ENCODE measurements around the gene TMEM250.

The TMEM250 gene, protein sequence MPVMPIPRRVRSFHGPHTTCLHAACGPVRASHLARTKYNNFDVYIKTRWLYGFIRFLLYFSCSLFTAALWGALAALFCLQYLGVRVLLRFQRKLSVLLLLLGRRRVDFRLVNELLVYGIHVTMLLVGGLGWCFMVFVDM

DNA sequence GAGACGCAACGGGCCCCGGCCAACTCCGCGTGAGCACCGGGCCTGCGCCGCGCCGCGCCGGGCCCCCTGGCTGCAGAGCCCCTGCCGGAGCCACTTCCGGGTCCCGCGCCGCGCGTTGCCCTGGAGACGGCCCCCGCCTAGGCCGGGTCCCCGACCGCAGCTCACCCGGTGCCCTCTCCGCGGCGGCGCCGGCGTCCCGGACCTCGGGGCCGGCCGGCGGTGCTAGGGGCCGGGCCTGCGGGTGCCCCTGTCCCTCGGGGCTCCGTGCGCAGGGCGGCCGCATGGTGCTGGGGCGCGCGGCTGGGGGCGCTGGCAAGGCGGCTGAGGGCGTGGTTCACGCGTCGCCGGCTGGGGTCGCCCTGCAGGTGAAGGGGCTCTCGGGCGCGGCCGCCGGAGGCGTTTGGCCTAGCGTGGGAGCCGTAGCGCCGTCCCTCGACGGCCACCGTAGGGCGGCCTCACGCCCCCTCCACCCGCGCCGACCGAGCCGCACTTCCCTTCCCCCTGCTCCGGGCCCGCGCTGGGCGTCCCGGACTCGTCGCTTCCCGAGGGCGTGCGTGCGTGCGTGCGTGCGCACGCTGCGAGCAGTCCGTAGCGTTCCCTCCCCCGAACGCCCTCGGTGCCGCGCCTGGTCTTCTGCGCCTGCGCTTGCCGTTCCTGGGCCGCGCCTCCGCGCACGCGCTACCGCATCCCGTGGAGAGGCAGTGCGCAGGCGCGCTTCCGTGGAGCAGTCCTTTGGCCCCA lies at the start of gene TMEM250:
TSS of gene TMEM250 (minus strand) at position 556 of the 741 bp plus-strand sequence. CDS start 1,975 bp downstream, outside the sequence.
- in situ Hi-C loops (cut with HindIII; ENCODE audit: low sequenced_read_pairs) = loop anchor here (10.0 kb wide), 2 partner anchors 84 to 234 kb away; no protein-coding TSS in a partner anchor

DNA sequence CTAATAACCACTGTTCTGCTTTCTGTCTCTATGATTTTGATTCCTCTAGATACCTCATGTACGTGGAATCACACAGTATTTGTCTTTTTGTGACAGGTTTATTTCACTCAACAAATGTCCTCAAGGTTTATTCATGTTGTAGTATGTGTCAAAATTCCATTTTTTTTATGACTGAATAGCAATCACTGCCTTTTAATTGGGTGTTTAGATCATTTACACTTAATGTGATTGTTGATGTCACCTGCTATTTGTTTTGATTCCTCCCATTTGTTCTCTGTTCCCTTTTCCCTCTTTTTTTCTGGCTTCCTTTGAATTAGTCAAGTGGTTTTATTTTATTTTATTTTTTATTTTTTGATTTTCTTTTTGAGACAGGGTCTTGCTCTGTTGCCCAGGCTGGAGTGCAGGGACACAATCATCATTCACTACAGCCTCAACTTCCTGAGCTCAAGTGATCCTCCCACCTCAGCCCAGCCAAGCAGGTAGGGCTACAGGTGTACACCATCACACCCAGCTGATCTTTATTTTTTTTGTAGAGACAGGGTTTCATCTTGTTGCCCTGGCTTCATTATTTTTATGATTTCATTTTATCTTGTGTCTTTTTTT lies 44.7 kb upstream of the TMEM250 start:
- in situ Hi-C loops (cut with HindIII; ENCODE audit: low sequenced_read_pairs) = no loop called here

- in situ Hi-C loops (cut with HindIII; ENCODE audit: low sequenced_read_pairs) = no loop called here
Observed at GRCh38 chr9:136160995-136161610, 42.4 kb upstream of the TMEM250 start.

- in situ Hi-C loops (cut with HindIII; ENCODE audit: low sequenced_read_pairs) = no loop called here
Observed at GRCh38 chr9:136160381-136160841, 41.7 kb upstream of the TMEM250 start.

DNA sequence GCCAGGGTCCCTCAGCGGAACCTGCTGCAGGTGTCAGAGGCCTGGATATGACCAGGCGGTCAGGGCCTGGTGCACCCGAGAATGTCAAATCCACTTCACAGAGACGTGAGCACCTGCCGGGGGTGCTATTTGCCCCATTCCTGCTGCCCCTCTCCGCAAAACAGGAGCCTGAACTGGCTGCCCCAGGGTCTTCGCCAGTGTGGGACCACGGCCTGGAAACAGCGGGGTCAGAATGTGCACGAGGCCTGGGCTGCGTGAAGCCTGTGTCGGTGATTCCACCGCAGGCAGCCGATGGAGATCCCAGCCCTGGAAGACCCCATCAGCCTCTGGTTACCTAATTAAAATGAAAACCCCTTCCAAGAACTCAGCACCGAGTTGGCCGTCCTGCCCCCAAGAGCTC lies 41.2 kb upstream of the TMEM250 start:
- in situ Hi-C loops (cut with HindIII; ENCODE audit: low sequenced_read_pairs) = loop anchor here (5.0 to 10.0 kb wide), 3 partner anchors 32 to 65 kb away; no protein-coding TSS in a partner anchor

GRCh38 chr9:136157477-136158265 lies 39.0 kb upstream of the TMEM250 start:
- in situ Hi-C loops (cut with HindIII; ENCODE audit: low sequenced_read_pairs) = loop anchor here (5.0 to 10.0 kb wide), 3 partner anchors 35 to 67 kb away; no protein-coding TSS in a partner anchor

- in situ Hi-C loops (cut with HindIII; ENCODE audit: low sequenced_read_pairs) = loop anchor here (5.0 to 10.0 kb wide), 3 partner anchors 36 to 68 kb away; no protein-coding TSS in a partner anchor
Observed at GRCh38 chr9:136156209-136157120, 37.8 kb upstream of the TMEM250 start.

DNA sequence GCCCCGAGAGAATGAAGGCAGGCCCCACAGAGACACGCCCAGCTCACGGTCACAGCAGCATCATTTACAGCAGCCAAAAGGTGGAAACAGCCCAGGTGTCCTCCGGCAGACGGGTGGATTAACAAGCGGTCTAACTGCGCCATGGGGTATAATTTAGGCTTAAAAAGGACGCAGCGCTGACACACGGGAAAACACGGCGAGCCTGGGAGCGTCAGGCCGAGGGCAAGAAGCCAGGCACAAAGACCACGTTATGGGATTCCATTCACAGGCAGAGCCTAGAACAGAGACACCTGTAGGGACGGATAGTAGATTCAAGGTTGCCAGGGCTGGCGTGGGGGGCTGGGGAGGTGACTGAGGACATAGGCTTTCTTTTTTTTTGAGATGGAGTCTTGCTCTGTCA lies 36.9 kb upstream of the TMEM250 start:
- in situ Hi-C loops (cut with HindIII; ENCODE audit: low sequenced_read_pairs) = loop anchor here (5.0 to 10.0 kb wide), 3 partner anchors 37 to 69 kb away; no protein-coding TSS in a partner anchor

DNA sequence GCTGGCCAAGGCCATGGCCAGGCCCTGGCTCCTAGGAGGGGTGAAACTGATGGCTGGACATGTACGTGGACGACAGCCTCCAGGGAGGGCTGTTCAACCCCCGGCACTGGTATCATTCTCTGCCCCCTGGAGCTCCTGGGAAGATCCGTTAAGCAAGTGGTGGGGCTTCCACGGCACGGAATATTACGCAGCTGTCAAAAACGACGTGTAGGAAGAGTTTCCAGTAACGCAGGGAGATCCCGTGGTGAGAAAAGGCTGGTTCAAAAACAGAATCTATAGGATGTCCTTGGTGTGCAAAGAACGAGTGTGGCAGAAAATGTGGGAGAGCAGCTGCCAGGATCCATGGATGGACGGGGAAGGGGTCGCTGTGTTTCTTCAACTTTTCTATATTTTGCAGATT lies 36.3 kb upstream of the TMEM250 start:
- in situ Hi-C loops (cut with HindIII; ENCODE audit: low sequenced_read_pairs) = loop anchor here (5.0 to 10.0 kb wide), 3 partner anchors 37 to 70 kb away; no protein-coding TSS in a partner anchor

DNA sequence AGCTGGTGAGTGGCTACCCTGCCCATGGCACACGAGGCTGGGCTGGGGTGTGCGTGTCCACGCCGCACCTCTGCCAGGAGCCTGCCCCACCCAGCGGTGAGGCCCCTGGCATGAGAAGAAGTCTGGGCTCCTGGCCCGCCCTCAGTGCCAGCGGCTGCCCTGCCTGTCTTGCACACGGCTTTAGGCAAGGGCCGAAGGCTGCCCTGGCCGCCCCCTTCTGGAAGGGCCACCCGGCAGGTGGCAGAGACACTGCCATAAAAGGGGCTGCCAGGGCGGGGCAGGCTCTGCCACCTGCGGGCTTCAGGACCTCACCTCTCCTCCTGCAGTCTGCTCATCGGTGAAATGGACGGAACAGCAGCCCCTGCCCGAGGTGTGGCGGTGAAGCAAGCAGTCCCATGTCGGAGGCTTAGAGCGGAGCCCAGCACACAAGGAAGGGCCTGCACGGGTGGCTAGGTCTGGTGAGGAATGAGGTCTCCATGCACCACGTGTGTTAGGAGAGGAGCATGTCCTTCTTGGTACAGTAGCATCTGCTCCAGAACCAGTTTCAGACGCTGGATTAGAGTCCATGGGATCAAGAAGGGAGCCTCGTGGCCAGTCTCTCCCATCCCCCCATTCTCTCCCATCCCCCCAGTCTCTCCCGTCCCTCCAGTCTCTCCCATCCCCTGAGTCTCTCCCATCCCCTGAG lies 34.8 kb upstream of the TMEM250 start:
- in situ Hi-C loops (cut with HindIII; ENCODE audit: low sequenced_read_pairs) = loop anchor here (10.0 kb wide), 1 partner anchor 71 kb away; no protein-coding TSS in a partner anchor

- in situ Hi-C loops (cut with HindIII; ENCODE audit: low sequenced_read_pairs) = loop anchor here (10.0 kb wide), 1 partner anchor 72 kb away; no protein-coding TSS in a partner anchor
Observed at GRCh38 chr9:136152931-136153330, 34.3 kb upstream of the TMEM250 start.

- in situ Hi-C loops (cut with HindIII; ENCODE audit: low sequenced_read_pairs) = loop anchor here (10.0 kb wide), 1 partner anchor 72 kb away; no protein-coding TSS in a partner anchor
Observed at GRCh38 chr9:136152543-136152866, 33.8 kb upstream of the TMEM250 start.

- in situ Hi-C loops (cut with HindIII; ENCODE audit: low sequenced_read_pairs) = loop anchor here (10.0 kb wide), 1 partner anchor 73 kb away; no protein-coding TSS in a partner anchor
Observed at GRCh38 chr9:136151848-136152542, 33.3 kb upstream of the TMEM250 start.

- in situ Hi-C loops (cut with HindIII; ENCODE audit: low sequenced_read_pairs) = loop anchor here (10.0 kb wide), 1 partner anchor 73 kb away; no protein-coding TSS in a partner anchor
Observed at GRCh38 chr9:136151214-136151804, 32.6 kb upstream of the TMEM250 start.

DNA sequence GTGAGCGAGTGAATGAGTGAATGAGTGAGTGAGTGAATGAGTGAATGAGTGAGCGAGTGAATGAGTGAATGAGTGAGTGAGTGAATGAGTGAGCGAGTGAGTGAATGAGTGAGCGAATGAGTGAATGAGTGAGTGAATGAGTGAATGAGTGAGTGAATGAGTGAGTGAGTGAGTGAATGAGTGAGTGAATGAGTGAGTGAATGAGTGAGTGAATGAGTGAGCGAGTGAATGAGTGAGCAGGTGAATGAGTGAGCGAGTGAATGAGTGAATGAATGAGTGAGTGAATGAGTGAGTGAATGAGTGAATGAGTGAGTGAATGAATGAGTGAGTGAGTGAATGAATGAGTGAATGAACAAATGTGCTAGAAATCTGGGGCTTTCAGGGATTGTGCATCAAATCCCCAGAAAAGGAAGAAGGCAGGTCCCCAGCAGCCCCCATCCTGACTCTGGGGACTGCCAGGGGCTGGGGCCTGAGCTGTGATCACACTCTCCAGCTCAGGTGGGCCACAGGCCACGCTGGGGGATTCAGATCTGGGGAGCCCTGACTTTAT lies 32.1 kb upstream of the TMEM250 start:
- in situ Hi-C loops (cut with HindIII; ENCODE audit: low sequenced_read_pairs) = loop anchor here (10.0 kb wide), 1 partner anchor 74 kb away; no protein-coding TSS in a partner anchor

DNA sequence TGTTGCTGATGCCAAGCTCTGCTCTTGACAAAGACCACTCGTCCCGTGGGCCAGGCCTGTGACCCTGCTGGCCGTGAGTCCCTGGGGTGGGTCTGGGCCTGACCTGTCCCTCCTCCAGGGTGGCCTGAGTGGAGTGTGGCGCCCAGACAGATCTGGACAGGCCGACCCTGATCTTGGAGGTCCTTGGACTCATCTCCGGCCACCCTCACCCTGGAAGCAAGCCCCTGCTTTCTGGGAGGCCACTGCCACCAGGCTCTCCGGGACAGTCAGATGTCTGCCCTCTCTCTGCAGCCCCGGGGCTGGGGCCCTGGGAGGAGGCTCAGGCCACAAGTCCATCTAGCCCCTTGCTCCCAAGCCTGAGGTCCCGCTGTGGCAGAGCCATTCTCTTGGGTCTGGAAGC lies 31.2 kb upstream of the TMEM250 start:
- in situ Hi-C loops (cut with HindIII; ENCODE audit: low sequenced_read_pairs) = loop anchor here (10.0 kb wide), 1 partner anchor 75 kb away; no protein-coding TSS in a partner anchor

DNA sequence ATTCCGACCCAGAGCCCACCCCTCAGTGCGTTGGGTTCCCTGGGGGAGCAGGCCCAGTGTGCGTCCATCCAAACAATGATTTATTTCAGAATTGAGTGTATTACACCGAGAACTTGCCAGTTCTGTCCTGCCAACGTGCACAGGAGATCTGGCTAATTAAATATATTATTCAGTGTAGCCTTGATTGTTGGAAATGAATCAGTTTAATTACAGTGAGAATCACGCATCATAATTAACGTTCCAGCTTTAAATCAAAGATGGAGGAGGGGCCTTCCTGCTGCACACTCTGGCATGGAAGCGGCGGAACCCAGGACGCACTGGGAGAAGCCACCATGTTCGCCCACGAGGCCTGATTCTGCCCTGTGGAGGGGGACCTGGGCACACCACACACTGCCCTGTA lies 30.7 kb upstream of the TMEM250 start:
- in situ Hi-C loops (cut with HindIII; ENCODE audit: low sequenced_read_pairs) = no loop called here

All from endothelial cell of hepatic sinusoid (primary cell).